HG02763 (cell line): ENCODE results near the gene SLC9A8.
"Not testable (repeated sequence)": the region's sequence is repeated elsewhere in the genome, so short reads cannot be mapped to it uniquely, and the experiment has no call there.

Experiments
- ATAC-seq: cut with Tn5 transposase; IDR thresholded peaks from one replicate; pipeline ENCODE4 v1.9.1; 2021; ENCODE audit warnings: mild to moderate bottlenecking, moderate library complexity; ENCODE audit not compliant: unreplicated experiment

SLC9A8 gene

DNA sequence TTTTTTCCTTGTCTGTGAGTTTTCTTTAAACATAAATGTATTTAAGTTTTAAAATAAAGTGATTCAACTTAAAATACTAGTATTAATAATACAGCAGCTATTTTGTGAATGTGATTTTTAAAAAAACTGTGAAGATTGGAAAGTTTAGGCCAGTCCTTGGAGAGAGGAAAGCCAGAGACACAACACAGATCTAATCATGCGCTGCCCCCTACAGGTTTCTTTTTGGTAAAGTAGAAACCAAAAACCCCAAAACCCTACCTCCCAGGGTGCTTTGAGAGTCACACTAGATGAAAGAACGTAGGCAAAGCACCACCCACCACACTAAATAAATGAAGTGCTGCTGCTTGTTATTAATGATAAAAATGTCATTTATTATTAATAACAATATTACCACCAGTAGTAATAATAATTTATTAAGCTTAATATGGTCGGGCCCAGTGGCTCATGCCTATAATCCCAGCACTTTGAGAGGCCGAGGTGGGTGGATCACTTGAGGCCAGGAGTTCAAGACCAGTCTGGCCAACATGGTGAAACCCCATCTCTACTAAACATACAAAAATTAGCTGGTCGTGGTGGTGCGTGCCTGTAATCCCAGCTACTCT lies 33.7 kb downstream of the SLC9A8 start:
- no peak for ATAC-seq

DNA sequence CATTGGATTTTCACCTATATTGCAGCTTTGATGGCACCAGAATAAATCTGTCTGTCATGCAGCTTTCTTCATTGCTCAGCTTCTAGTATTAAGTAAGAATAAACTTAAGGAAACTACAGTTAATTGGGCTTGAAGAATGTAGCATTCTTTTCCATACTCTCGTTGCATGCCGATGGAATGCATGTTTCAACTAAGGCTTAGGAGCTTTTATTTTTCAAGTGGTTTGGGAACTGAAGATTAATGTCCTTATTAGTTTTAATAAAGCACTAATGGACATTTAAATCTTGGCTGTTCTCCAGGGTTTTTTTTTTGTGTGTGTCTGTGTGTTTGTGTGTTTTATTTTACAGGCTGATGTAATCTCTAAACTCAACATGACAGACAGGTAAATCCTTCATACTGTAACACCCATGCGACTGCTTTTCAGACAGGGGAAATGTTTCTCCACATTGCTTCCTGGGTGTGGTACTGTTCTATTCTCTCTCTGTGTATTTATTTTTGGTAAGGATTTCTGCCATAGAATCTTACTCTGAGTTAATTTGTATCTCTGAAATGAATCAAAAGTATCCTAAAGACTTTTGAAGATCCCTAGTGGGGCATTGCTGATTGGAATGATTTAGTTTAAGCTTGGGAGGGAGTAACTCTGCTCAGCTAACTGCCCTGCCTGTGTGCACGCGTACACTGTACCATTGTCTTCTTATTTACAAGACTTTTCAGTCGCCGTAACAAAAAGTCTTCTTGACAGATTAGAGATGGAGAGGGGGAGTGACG lies 38.0 kb downstream of the SLC9A8 start:
- no peak for ATAC-seq

DNA sequence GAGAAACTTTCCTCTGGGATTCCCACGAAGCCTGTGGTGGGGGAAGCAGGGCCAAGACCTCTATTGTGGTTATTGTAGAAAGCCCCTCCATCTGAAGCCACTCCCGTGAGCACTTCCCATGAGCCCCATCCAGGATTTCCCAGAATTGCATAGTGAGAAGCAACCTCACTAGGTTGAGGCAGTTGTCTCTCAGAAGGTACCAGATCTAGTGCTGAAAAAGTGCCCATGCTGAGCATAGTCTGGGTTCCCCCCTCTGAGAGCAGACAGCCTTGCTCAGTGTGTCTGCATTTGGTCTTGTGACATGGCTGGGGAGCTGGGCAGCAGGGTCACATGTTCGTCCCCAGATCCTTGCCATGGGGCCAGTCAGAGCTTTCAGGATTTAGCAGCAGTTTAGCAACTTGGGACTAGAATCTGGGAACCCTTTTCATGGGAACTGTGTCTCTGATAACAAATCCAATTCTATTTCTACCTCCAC lies 38.6 kb downstream of the SLC9A8 start:
- no peak for ATAC-seq

DNA sequence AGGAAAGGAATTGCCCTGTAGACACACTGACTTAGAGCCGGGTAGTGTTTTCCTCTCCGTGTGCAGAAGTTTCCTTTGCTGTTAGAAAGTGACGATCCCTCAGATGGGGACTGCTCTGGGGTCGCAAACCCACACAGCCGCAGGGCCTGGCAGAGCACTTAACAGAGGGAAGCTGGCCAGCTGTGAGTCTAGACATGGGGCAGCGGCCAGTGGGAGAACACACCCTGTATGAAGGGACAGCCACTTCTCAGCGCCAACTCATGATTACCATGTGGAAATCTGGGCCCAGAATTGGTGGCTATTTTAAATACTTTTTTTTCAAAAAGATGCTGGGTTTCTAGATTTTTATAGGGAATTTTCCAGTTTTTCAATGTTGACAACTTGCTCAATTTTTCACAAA lies 39.4 kb downstream of the SLC9A8 start:
- no peak for ATAC-seq

DNA sequence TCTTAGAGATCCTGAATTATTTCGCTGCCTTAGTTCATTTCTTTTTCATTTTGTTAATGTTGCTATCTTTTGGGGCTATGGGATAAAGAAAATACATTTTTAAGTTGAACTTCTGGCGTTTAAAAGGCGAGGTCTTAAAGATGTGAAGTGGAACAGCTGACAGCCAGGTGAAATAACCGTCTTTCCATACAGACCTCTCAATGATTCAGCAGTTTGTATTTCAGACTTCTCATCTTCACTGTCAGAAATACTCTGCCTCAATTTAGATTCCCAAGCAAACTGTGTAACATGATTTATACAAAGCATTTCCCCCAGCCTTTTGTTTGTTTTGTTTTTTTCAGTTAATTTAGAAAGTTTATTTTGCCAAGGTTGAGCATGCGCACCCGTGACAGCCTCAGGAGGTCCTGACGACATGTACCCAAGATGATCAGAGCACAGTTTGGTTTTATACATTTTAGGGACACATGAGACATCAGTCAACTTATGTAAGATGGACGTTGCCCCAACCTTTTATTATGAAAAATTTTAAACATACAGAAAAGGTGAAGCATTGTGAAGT lies 40.0 kb downstream of the SLC9A8 start:
- no peak for ATAC-seq

DNA sequence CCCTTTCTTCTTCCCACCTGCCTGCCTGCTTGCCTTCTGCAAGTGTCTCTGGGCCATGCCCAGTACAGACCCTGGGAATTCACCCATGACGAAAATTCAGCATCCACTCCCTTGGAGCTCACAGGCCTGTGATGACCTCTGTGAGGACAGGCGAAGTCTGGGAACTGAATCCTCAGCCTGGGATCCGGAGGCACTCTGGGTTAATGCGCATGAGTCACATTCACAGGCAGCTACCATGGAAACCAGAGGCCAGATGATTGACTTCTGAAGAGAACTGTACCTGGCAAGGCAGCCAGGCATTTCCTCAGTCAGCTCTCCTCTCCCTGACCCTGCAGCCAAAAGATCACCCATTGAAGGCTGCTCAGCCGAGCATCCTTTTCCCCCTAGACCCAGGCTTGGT lies 41.0 kb downstream of the SLC9A8 start:
- ATAC-seq: no peak

DNA sequence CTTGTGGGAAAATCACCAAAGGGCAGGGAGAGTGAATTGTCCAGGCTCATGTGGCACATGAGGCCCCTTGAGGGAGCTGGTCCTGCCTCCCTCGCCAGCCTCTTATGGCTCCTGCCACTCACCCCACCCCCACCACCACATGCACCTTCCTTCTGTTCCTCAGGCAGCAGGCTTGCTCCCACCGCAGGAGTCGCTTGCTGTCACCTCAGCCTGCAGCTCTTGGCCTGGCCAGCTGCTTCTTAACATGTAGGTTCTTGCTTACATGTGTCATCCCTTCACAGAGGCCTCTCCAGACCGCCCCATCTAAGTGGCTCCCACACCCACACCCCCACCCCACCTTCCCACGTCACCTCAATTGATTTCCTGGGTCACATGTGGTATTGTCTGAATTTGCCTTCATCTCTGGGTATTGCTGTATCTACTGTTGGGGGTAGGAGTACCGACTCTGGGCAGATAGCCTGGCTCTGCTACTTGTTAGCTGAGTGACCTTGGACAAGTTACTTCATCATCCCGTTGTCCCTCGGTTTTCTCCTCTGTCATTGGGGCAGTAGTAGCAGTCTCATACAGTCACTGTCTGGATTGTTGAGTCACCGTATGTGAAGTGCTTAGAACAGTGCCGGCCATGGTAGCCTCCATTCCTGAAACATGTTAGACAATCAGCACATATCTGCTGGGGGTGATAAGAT lies 41.7 kb downstream of the SLC9A8 start:
- ATAC-seq: no peak

DNA sequence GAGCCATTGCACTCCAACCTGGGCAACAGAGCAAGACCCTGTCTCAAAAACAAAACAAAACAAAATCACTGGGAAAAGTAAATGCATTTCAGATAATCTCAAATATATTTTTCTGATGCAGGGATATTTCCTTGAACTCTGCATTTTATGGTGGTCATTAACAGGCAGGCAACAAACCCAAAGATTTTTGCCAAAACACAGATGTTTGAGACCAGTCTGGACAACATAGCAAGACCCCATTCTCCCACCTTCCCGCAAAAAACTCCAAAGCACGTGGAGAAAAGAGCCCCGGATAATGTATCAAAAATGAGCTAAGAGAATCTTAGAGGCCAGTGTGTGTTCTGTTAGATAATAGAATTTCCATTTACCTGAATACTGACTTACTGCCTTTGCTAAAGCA lies 44.3 kb downstream of the SLC9A8 start:
- no peak for ATAC-seq

DNA sequence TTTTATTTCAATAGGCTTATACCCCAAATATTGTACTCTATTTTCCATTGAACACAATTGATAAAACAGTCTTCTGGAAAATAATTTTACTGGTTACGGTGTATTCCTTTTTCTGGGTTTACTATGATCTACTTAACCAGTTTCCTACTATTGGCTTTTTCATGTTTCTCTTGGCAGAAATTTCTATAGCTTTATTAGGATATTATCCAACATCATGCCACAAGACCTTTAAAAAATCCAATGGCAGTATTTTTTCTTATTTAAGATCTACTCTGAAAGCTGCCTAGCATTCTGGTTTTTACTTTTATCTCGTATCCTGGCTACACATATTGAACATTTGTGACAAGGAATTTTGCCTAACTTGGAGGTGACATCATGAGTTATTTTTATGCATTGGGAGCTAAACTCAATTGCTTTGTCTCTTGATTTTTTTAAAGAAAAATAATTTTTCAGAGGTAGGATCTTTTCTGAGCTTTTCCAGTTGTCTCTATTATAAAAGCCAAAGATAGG lies 45.5 kb downstream of the SLC9A8 start:
- ATAC-seq: no peak

DNA sequence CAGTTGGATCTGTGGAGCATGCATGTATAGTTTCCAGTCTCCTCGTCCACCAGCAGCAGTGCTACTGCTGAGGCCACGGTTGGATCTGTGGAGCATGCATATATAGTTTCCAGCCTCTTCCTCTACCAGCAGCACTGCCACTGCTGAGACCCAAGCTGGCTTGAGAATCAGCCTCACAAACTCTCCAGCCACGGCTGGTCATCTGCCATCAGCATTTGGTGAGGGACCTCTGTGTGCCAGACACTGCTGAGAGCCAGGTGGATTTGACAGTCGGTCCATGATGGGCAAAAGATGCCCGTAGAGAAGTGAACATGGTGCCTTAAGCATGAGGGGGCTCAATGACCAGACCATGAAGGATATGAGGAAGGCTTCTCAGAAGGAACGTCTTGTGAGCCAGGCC lies 46.4 kb downstream of the SLC9A8 start:
- ATAC-seq: no peak

DNA sequence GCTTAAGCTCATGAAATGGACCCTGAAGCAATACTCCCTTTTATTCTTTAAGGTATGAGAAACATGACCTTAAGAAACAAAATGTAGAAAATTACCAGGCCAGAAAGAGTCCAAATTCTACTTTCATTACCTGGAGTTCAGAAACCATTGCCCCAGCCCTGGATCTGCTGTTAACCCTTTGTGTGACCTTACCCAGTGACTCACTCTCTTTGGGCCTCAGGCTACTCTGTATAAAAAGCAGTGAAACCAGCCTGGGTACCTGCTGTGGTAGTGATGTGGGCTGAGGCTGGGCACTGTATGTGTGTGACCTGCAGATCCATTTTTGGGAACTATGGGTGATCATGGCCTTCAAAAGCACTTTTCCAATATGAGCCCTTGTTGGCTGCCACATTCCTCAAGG lies 47.2 kb downstream of the SLC9A8 start:
- ATAC-seq: no peak

DNA sequence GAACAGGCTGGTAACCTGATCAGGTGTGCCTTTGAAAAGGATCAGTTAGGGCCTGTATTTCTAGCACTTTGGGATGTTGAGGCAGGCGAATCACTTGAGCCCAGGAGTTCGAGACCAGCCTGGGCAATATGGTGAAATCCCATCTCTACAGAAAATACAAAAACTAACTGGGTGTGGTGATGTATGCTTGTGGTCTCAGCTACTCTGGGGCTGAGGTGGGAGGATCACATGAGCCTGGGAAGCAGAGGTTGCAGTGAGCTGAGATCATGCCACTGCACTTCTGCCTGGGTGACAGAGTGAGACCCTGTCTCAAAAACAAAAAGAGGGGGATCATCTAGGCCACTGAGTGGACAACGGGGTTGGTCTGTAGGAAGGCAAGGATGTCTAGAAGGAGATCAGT lies 48.6 kb downstream of the SLC9A8 start:
- not testable (repeated sequence) for ATAC-seq

DNA sequence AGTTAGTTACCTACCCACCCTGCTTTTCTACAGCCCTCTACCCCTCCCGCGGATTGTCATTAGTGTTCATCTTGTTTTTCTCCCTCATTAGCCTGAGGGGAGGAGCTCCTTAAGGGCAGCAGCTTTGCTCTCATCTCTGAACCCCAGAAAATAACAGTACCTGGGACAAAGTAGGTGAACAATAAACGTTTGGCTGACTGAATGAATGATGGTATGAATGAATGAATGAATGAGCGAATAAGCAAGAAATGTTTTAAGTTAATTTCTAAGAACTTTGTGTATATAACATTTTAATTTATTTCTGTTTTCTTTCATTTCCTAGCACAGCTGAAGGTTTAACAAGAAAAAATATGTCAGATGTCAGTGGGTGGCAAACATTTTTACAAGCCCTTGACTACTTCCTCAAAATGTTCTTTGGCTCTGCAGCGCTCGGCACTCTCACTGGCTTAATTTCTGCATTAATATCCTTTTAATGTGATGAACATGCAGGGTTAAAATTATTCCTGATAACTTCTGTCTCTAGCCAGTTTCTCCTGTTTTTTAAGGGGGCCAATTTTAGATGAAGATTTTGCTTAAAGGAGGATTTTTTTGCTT lies 50.1 kb downstream of the SLC9A8 start:
- no peak for ATAC-seq

DNA sequence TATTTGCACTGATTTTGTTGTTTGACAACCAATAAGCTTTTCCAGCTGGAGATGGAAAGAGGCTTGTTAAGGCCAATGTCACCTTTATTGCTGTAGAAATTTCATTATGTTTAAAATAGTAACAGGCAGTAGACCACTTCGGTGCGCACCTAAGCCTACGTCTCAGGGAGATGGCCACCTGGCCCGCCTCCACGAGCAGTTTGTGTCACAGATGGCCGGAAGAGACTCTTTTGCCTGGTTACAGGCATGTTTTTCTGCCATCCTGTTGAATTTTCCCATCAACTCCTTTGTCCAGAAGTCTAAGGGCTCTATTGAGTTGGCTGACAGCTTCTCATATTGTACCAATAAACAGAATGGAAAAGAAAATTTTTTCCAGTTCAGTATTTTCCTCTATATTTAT lies 51.0 kb downstream of the SLC9A8 start:
- no peak for ATAC-seq

DNA sequence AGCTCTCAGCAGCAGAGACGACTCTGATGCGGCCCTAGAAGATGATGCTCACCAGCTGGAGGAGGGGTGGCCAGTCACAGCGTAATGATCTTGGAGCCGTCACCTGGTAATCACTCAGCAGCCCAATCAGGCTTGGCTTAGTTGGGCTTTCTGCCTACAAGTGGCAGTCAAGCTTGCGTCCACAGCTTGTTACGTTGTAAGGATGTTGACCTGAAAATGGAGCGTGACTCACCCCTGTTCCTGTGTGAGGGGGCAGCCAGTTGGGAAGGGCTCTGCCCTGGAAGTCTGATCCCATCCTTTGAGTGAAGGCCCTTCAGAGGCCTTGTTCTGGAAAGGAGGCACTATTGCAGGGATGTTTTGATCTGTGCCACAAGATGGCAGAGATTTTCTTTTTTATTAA lies 52.9 kb downstream of the SLC9A8 start:
- no peak for ATAC-seq

DNA sequence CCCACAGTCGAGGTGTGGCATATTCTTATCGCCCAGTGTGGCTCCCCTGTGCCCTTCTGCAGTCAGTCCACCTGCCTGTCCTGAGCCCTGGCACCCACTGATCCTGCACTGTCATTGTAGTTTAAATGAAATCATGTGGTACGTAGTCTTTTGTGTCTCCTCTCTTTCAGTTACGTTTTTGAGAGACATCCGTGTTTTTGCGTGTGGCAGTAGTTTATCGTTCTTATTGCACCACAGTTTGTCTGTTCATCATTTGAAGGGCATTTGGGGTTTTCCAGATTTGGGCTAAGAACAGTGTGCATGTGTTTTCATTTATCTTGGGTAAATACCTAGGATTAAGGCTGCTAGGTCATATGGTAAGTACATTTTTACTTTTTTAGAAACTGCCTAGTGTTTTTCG lies 53.4 kb downstream of the SLC9A8 start:
- ATAC-seq: no peak

DNA sequence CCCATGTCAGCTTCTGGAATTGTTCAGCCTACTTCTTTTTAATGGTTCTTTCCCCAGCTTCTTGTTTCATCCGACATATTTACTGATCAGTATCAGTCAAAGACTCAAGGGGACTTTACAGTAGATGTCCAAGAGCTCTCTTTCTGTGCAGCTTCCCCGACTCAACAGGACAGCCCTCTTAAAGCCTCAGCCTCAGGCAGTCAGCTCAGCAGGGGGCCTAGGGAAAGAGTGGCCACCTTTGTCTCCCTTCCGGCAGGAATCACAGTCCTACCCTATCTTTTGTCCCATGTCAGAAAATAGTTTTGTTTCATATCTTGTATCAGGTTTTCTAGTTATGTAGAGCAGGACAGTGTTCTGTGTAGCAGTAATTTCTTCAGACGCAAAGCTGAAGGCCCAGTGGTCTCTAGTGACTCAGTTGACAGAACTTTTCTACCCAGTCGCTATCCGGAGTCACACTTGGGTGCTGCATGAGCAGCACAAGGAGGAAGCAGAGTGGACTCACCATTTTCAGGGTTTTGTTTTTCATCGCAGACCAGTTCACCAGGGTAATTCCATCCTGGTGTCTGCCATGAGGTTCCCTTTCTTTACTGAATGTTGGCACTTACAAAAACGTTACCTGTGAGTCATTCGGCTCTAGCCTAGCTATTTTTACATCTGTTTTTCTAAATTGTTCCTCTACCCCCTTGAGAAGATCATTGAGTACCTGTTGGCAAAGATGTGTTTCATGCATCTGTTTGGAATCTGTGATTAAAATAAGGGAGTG lies 55.0 kb downstream of the SLC9A8 start:
- no peak for ATAC-seq

DNA sequence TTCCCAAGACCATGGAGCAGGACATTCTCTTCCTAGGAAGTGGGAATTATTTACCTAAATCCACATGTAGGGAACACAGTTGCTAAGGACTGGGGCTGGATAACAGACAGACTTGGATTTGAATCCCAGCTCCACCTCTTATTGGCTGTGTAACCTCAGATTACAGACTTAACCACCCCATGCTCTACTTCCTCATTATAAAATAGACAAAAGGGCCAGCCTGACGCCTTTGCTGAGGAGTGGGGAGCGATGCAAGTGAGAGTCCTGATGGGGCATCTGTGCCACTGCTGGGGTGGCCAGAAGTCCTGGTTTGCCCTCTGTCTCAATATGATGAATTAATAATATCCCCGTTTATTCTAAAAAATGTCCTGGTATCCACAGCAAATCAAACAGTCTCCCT lies 55.9 kb downstream of the SLC9A8 start:
- no peak for ATAC-seq

DNA sequence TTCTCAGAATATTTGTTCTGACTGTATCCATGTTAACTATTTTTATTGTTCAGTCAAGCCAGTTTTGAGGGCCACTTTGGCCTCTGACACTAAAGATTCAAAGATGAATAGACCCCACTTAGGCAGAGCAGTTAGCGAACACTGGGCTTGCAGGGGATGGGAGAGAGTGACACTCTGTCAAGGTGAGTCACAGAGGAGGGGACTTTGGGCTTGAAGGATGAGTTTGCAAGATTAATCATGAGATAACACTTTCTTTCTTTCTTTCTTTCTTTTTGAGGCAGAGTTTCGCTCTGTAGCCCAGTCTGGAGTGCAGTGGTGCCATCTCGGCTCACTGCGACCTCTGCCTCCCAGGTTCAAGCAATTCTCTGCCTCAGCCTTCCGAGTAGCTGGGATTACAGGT lies 56.3 kb downstream of the SLC9A8 start:
- ATAC-seq: no peak

DNA sequence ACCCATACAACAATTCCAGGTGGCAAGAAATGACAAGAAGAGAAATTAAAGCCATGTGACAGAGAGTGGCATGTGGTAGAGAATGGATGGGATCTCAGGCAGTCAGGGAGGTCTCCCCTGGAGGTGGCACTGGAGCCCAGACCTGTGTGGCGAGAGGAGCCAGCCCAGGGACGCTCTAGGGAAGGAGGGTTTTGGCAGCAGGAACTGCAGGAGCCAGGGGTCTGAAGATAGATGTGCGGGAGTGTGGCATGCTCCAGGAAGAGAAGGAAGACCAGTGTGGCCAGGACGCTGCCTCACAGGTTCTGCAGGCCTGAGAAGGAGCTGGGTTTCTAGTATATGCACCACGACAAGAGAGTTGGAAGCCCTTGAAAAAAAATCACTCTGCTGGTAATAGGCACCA lies 57.6 kb downstream of the SLC9A8 start:
- ATAC-seq: no peak
